RWPE1 (cell line): ENCODE results near the gene TRMT61B.

ENCODE experiments used
- CTCF ChIA-PET: fragments of 350-600 bp; sonication (Branson Sonifier 250); formaldehyde crosslinking; extraction: SDS; loops from one replicate; lab custom pipeline; 2021; lab: Yijun Ruan, JAX
- POLR2A ChIA-PET: fragments of 400-600 bp; formaldehyde crosslinking; extraction: SDS; loops from one replicate; lab custom pipeline; 2020; ENCODE audit warnings: antibody characterized with exemption; ENCODE audit not compliant: low non-redundant PET; lab: Yijun Ruan, JAX
- DNase-seq: peaks from one replicate; pipeline ENCODE4 v3.0.0; 2012; ENCODE audit warnings: low spot score
- H3K27ac ChIP-seq: fragments of 450-650 bp; 2 replicates; pipeline ENCODE4 v1.5.1; 2017
- CTCF ChIP-seq: fragments of 450-650 bp; conservative IDR thresholded peaks from 2 replicates; pipeline ENCODE4 v1.5.1; 2017; ENCODE audit warnings: low read depth, mild to moderate bottlenecking

TRMT61B gene

GRCh38 chr2:28838971-28839370 is 31.1 kb downstream of the TRMT61B start:
- POLR2A ChIA-PET: no interaction called here
- no peak for DNase-seq
- no peak overlapping the region for H3K27ac ChIP-seq
- TF ChIP-seq CTCF: no peak
- CTCF ChIA-PET: interaction anchor here (0.6 to 1.0 kb wide), 2 partner anchors 10 to 18 kb away, joined by 3 to 4 read pairs; no protein-coding TSS in a partner anchor

- no peak for DNase-seq
- H3K27ac ChIP-seq: no peak overlapping the region
- POLR2A ChIA-PET: no interaction called here
- CTCF ChIA-PET: no interaction called here
- TF ChIP-seq CTCF: no peak
These were observed 34.3 kb downstream of the TRMT61B start for GRCh38 chr2:28835781-28836180.

- ChIA-PET CTCF (interaction anchor here (0.5 to 0.9 kb wide), 3 partner anchors 9 to 32 kb away, joined by 3 to 5 read pairs (median 4); no protein-coding TSS in a partner anchor), POLR2A (no interaction called here)
- TF ChIP-seq CTCF: no peak
- no peak for DNase-seq
- no peak overlapping the region for H3K27ac ChIP-seq
These were observed 36.2 kb downstream of the TRMT61B start for GRCh38 chr2:28833740-28834470.

GRCh38 chr2:28828382-28828781 is 41.7 kb downstream of the TRMT61B start:
- POLR2A ChIA-PET: no interaction called here
- no peak for TF ChIP-seq CTCF
- DNase-seq: no peak
- no peak overlapping the region for H3K27ac ChIP-seq
- CTCF ChIA-PET: interaction anchor here (1.0 kb wide), 1 partner anchor 10 kb away, joined by 3 read pairs; no protein-coding TSS in a partner anchor

GRCh38 chr2:28824870-28825269 is 45.2 kb downstream of the TRMT61B start:
- TF ChIP-seq CTCF: no peak
- H3K27ac ChIP-seq: no peak overlapping the region
- CTCF ChIA-PET: interaction anchor here (1.0 kb wide), 1 partner anchor 9 kb away, joined by 3 read pairs; no protein-coding TSS in a partner anchor
- DNase-seq: no peak
- POLR2A ChIA-PET: no interaction called here

- DNase-seq: no peak
- no peak overlapping the region for H3K27ac ChIP-seq
- ChIA-PET POLR2A (no interaction called here), CTCF (no interaction called here)
- no peak for TF ChIP-seq CTCF
These were observed 45.9 kb downstream of the TRMT61B start for GRCh38 chr2:28824207-28824606.
